GM12865 (cell line): Measurements from ENCODE around the gene ZBTB42.

ENCODE experiments used
- DNase-seq: peaks from one replicate; pipeline ENCODE4 v3.0.0; 2010; ENCODE audit warnings: low read depth
- H3K4me3 ChIP-seq: 2 replicates; pipeline ENCODE4 v1.5.1; 2011; ENCODE audit warnings: mild to moderate bottlenecking, low read depth, low read length, control low read depth
- TF ChIP-seq, protein P1 (sequence below): IDR thresholded peaks from 2 replicates; pipeline ENCODE4 v1.5.1; 2011; ENCODE audit warnings: low read length, control low read depth, low read depth, inconsistent platforms; ENCODE audit not compliant: insufficient read depth; ENCODE audit errors: missing control alignments

ZBTB42 gene

DNA sequence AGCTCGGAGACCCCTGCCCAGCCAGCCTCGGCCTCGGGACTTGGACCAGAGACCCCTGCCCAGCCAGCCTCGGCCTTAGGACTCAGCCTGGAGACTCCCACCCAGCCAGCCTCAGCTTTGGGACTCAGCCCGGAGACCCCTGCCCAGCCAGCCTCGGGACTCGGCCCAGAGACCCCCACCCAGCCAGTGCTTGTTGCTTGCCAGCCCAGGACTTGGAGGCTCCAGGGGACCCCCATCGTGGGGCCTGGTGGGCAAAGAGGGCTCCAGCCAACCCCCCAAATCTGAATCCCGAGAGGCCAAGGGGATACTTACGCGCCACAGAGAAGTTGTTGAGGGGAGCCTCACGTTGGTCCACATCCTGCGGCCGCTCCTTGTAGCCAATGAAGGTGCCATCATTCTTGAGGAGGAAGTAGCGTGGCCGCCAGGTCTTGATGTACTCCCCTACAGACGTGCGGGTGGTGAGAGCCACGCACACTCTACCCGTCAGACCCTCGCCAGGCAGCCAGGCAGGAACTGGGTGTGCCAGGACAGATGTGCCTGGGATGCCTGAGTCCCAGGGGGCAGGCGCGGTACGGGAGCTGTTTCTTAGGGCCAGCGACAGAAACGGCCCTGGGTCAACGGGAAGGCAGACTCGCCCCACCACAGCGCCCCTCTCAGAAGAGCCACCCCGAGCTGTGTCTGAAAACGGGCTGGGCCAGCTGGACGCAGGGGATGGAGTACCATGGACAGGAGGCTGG, 21.0 kb upstream of the ZBTB42 start:
- H3K4me3 ChIP-seq, result no peak overlapping the region
- DNase-seq, result no peak
- TF ChIP-seq, protein P1, sequence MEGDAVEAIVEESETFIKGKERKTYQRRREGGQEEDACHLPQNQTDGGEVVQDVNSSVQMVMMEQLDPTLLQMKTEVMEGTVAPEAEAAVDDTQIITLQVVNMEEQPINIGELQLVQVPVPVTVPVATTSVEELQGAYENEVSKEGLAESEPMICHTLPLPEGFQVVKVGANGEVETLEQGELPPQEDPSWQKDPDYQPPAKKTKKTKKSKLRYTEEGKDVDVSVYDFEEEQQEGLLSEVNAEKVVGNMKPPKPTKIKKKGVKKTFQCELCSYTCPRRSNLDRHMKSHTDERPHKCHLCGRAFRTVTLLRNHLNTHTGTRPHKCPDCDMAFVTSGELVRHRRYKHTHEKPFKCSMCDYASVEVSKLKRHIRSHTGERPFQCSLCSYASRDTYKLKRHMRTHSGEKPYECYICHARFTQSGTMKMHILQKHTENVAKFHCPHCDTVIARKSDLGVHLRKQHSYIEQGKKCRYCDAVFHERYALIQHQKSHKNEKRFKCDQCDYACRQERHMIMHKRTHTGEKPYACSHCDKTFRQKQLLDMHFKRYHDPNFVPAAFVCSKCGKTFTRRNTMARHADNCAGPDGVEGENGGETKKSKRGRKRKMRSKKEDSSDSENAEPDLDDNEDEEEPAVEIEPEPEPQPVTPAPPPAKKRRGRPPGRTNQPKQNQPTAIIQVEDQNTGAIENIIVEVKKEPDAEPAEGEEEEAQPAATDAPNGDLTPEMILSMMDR, result no peak

DNA sequence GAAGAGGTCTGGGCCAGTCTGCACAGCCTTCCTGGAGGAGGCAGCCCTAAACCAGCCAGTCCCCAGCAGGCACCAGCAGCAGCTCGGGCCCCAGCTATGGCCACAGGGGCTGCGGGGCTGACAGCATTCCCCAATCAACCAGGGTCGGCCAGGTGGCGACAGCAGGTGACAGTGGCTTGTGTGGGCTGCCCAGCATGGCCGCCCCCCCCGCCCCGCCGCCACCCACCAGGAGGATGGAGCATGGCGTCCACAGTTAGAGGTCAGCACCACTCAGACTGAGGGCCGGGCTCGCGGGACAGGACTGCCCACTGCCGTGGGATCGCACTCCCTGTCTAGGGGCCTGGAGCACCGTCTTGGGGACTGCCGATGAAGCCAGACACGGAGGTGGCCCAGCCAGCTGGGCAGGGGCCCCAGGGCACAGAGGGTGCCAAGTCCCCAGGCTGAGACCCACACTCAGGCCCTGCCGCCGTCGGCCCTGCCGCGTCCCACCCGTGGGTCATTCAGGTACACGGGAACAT, 20.3 kb upstream of the ZBTB42 start:
- DNase-seq, result no peak
- TF ChIP-seq, protein P1, result no peak
- no peak overlapping the region for H3K4me3 ChIP-seq

DNA sequence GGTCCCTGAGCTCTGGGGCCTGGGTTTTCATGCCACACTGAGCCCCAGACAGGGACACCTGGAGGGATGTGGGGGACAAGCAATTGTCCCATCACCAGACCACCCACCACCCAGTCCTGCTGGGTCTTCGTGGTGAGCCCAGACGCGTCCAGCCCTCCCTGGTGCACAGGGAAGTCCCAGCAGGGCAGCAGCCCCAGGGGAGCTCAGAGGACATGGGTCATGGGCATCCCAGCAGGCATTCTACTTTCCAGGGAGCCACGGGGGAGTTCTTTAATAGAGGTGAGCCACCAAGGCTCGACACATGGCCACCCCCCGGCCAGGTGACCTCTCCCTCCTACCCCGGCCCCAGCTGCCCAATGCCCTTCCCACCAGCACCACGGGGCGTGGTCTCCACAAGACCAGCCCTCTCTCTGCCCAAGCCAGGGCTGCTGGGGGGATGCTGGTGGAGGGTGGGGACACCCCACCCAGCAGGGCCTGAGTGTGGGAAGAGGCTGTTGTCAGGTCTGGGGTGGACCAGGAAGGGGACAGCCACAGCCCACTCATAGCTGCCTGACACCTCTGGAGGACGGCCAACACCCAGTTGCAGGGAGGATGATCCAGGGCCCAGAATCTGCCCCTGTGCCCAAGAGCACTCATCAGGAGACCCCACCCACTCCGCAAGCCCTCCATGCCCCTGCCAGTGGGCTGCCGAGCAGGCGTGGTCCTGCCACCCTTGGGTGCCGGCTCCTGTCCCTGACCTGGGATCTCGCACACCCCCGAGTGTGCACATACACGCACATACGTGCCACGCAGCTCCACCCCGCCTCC, 19.4 kb upstream of the ZBTB42 start:
- TF ChIP-seq, protein P1, result no peak
- no peak for DNase-seq
- H3K4me3 ChIP-seq, result no peak overlapping the region

DNA sequence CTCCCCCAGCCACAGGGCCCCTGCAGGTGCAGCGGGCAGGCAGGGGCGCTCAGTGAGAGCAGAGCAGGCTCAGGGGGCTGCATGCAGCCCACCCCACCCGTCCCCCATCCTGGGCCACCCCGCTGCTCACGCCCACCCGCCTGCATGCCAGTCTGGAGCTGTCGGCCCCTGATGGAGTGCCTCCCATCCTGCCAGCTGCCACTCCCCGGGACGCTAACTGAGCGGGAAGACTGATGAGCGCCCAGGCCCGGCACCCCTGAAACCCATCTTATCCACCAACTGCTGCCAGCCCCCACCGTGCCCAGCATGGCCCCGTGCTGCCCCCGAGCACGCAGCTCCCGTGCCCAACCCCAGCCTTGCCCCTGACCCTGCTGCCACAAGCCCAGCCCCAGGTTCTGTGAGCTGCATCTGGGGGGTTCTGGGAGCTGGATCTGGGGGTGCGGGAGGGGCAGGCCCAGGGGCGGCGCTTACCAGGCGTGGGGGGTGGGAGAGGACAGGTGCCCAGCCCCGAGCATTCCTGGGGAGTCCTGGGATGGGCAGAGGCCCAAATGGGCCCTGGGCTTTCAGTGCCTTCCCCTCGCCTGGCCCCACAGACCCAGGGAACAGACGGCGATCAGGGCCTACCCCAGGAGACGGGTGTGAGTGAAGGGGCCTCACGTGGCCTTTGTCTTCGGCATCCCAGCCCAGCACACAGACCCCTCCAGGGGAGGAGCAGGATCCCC, 18.7 kb upstream of the ZBTB42 start:
- H3K4me3 ChIP-seq, result no peak overlapping the region
- no peak for DNase-seq
- TF ChIP-seq, protein P1, result no peak

DNA sequence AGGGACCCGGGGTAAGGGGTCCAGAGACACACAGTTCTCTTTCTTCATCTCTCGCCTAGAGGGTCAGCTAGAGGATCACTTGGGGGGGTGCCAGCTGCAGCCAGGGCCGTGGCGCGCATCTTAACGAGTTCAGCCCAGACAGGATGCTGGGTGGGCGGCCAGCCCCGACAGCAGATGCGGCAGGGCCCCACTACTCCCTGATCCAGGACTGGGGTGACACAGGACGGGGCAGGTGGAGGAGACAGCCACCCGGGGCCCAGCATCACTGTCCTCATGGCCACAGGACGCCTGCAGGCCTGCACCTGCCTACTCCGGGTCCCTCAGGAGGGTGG, 18.1 kb upstream of the ZBTB42 start:
- no peak for DNase-seq
- TF ChIP-seq, protein P1, result no peak

DNA sequence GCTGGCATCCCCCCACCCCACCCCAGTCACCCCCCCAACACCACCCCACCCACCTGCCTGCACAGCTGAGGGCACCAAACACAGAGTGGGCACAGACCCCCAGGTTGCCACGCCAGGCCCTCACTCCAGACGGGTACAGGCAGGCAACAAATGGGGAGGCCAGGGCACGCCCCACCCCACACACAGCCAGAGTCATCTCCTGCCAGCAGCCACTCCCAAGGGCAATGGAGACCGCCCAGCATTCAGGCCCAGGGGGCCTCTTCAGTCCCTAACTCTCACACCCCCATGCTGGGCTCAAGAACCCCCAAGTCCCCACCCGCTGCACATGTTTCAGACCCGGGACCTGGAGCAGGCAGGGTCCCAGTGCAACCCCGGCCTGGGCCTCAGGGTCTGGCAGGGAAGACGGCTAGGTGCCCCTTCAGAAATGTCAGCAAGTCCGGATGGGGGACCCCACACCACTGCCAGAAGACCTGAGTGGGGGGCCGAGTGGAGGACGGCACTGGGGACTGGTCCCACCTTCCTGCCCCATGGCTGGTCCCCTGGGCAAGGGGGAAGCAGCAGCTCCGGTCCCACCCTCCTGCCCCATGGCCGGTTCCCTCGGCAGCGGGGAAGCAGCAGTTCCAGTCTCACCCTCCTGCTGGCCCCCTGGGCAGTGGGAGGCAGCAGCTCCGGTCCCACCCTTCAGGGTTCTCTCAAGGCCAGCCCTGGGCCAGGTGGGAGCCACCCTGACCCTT, 17.2 kb upstream of the ZBTB42 start:
- H3K4me3 ChIP-seq, result no peak overlapping the region
- TF ChIP-seq, protein P1, result no peak
- DNase-seq, result no peak

More for the DNA sequence above, 18.1 kb upstream of the ZBTB42 start:
- no peak overlapping the region for H3K4me3 ChIP-seq
